Measurements from ENCODE around the gene ANO2.

DNA sequence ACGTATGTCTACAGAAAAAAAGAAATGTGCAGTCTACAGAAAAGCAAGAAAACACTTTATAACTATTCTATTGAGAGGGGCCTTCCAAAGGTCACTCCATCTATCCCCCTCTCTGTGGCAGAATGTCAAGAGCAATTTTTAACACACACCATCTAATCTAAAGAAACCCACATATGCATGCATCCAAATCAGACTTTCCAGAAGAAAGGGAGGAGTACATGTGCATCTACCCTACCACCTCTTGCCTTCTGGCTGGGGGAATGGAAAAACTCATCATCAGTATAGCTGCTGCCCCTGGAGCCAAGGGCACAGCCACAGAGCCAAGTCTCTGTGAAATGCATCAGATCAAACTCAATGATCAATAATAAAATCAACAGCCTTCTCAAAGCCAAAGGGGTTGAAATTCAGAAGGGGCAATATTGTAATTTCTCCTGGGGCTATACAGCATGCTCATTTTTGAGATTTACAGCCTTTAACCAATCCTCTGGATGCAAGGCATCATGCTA, 63.9 kb downstream of the ANO2 start:
- TF ChIP-seq, protein P1, sequence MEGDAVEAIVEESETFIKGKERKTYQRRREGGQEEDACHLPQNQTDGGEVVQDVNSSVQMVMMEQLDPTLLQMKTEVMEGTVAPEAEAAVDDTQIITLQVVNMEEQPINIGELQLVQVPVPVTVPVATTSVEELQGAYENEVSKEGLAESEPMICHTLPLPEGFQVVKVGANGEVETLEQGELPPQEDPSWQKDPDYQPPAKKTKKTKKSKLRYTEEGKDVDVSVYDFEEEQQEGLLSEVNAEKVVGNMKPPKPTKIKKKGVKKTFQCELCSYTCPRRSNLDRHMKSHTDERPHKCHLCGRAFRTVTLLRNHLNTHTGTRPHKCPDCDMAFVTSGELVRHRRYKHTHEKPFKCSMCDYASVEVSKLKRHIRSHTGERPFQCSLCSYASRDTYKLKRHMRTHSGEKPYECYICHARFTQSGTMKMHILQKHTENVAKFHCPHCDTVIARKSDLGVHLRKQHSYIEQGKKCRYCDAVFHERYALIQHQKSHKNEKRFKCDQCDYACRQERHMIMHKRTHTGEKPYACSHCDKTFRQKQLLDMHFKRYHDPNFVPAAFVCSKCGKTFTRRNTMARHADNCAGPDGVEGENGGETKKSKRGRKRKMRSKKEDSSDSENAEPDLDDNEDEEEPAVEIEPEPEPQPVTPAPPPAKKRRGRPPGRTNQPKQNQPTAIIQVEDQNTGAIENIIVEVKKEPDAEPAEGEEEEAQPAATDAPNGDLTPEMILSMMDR (IDR thresholded peaks at IDR 0.05 in 4 of 5, conservative IDR thresholded peaks at IDR 0.05 in 1 of 5), result no peak
- TF ChIP-seq POLR2A (IDR thresholded peaks at IDR 0.05), result no peak
